Choroid plexus epithelial cell (primary cell): Measurements from ENCODE around the gene ANKRD22.

Experiments
- DNase-seq: peaks from one replicate; pipeline ENCODE4 v3.0.0-alpha.2; 2010; ENCODE audit warnings: low read depth
- H3K4me3 ChIP-seq: 2 replicates; pipeline ENCODE4 v1.5.1; 2011; ENCODE audit warnings: low read depth, mild to moderate bottlenecking, control low read depth, low read length, moderate library complexity
- CTCF ChIP-seq: conservative IDR thresholded peaks from 2 replicates; pipeline ENCODE4 v1.5.1; 2011; ENCODE audit warnings: low read depth, mild to moderate bottlenecking, control low read depth, inconsistent platforms, low read length, moderate library complexity

ANKRD22 gene

DNA sequence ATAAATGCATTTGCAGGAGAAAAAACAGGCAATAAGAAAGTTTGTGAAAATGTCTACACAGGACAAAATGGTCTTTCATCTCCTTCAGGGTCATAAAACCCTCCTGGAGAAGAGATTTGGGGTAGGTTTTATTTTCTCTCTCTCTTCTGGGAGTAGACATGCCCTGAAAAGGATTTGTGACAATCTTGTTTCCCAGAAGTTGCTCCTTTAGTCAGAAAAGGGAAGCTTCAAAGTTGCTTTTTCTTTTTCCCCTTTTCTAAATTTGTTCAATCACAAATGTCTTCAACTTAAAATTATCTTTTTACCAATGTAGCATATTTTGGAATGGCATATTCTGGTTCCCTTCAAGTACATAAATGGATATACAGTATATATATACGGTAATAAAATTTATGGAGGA is 9.4 kb upstream of the ANKRD22 start:
- DNase-seq: no peak
- no peak overlapping the region for H3K4me3 ChIP-seq
- TF ChIP-seq CTCF: no peak

GRCh38 chr10:88858491-88858890 is 6.8 kb upstream of the ANKRD22 start:
- no peak for DNase-seq
- no peak for TF ChIP-seq CTCF
- H3K4me3 ChIP-seq: no peak overlapping the region

GRCh38 chr10:88857831-88858230 is 6.2 kb upstream of the ANKRD22 start:
- no peak for TF ChIP-seq CTCF
- DNase-seq: no peak
- H3K4me3 ChIP-seq: no peak overlapping the region

DNA sequence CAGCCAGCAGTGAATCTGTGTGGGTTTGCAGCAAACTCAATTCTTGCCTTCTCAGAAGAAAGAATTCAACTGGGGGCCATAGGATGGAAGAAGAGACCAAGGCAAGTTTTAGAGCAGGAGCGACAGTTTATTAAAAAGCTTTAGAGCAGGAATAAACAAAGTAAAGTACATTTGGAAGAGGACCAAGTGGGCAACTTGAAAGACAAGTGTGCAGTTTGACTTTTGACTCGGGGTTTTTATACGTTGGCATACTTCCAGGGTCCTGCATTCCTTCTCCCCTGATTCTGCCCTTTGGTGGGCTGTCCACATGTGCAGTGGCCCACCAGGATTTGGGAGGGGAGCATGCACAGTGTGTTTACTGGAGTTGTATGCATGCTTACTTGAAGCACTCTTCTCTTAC is 3.0 kb upstream of the ANKRD22 start:
- no peak overlapping the region for H3K4me3 ChIP-seq
- DNase-seq: no peak
- no peak for TF ChIP-seq CTCF

DNA sequence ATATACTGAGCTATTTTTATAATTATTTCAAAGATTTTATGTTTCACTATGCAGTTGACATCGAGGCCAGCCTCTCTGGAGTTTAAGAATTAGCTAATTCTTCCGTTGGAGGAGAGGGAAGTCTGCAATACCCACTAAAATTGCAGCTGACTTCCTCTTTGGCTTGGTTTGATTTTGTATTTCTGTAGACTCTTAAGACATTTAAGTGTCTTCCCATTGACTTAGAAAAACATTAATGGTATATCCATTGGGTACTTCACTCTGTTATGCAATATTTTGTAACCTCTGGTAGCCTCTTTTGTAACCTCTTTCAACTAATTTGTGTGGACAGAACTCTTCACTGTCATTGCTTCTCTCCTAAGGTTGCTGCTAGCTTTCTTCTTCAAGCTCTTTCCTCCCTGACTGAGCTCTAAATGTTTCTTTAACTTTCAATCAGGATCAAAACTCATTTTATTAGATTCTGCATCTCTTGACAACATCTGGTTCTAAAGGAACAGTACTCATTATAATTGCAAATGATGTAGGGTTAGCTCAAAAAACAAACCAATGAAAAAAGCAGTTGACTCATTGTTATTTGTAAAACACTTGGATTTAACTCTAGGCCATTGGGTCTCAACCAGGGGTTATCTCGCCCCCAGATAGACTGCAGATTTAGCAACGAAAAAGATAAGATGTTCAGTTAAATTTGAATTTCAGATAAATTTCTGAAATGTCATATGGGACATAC is 1.7 kb upstream of the ANKRD22 start:
- no peak for TF ChIP-seq CTCF
- DNase-seq: no peak
- H3K4me3 ChIP-seq: no peak overlapping the region

GRCh38 chr10:88852327-88852726 is 683 bp upstream of the ANKRD22 start:
- TF ChIP-seq CTCF: no peak
- no peak for DNase-seq
- no peak overlapping the region for H3K4me3 ChIP-seq

DNA sequence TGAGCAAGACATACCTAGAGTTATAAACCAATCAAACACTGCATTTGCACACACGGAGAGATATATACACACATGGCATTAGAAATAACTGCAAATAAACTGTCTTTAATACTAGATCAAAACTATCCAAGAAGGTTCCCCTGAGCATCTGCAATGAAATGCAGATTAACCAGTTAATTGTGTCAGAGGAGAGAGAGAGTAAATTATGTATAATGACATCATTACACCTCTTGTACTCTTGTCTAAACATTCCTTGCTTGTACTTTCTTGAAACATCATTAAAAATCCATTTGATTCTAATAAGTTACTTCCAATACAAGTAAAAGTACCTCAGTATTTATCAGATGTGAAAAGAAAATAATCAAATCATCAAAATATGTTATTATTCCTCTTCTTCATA is 932 bp downstream of the ANKRD22 start:
- TF ChIP-seq CTCF: no peak
- DNase-seq: no peak

More for the DNA sequence above, 932 bp downstream of the ANKRD22 start:
- H3K4me3 ChIP-seq: no peak overlapping the region
